Endodermal cell (in vitro differentiated cells): ENCODE results near the gene ZNF785. TPM values are rescaled to one million over a fixed set of nuclear protein-coding genes. Genes with fewer than 3 reads are reported as not detected.

Experiments
- DNase-seq: peaks from one replicate; pipeline ENCODE4 v3.0.0-alpha.2; 2017
- H3K27ac ChIP-seq: 2 replicates; pipeline ENCODE4 v1.5.1; 2013; ENCODE audit warnings: mild to moderate bottlenecking, low read depth, low read length, moderate library complexity
- H3K27me3 ChIP-seq: 2 replicates; pipeline ENCODE4 v1.6.1; 2013; ENCODE audit warnings: mild to moderate bottlenecking, low read length, moderate library complexity; ENCODE audit not compliant: insufficient read depth, control insufficient read depth, poor library complexity, severe bottlenecking
- H3K36me3 ChIP-seq: 2 replicates; pipeline ENCODE4 v1.7.0; 2013; ENCODE audit warnings: mild to moderate bottlenecking, low read length, moderate library complexity; ENCODE audit not compliant: control insufficient read depth, insufficient read depth
- H3K4me1 ChIP-seq: one replicate; pipeline ENCODE4 v1.7.0; 2013; ENCODE audit warnings: low read length; ENCODE audit not compliant: control insufficient read depth, insufficient read depth
- H3K4me3 ChIP-seq: 2 replicates; pipeline ENCODE4 v1.5.1; 2013; ENCODE audit warnings: mild to moderate bottlenecking, low read length, moderate library complexity
- H3K9ac ChIP-seq: 2 replicates; pipeline ENCODE4 v1.6.1; 2013; ENCODE audit warnings: mild to moderate bottlenecking, low read length, moderate library complexity; ENCODE audit not compliant: poor library complexity, severe bottlenecking; ENCODE audit errors: extremely low read depth
- H3K9me3 ChIP-seq: 2 replicates; pipeline ENCODE4 v1.6.1; 2013; ENCODE audit warnings: mild to moderate bottlenecking, low read length, moderate library complexity; ENCODE audit not compliant: control insufficient read depth
- H3K27ac Mint-ChIP-seq: 2 replicates; pipeline ENCODE4 v1.8.0; 2020; ENCODE audit warnings: mixed read lengths
- H3K27me3 Mint-ChIP-seq: 2 replicates; pipeline ENCODE4 v1.8.0; 2021; ENCODE audit warnings: mild to moderate bottlenecking, mixed read lengths; ENCODE audit not compliant: insufficient read depth
- H3K36me3 Mint-ChIP-seq: 2 replicates; pipeline ENCODE4 v1.8.0; 2020; ENCODE audit warnings: low read depth, mixed read lengths
- H3K4me1 Mint-ChIP-seq: 2 replicates; pipeline ENCODE4 v1.8.0; 2020; ENCODE audit warnings: mixed read lengths
- H3K4me3 Mint-ChIP-seq: 2 replicates; pipeline ENCODE4 v1.8.0; 2020; ENCODE audit warnings: mild to moderate bottlenecking, moderate library complexity, mixed read lengths
- H3K9me3 Mint-ChIP-seq: 2 replicates; pipeline ENCODE4 v1.8.0; 2020; ENCODE audit warnings: mild to moderate bottlenecking, mixed read lengths
- CTCF ChIP-seq: fragments of 200-600 bp; sonication (generic); conservative IDR thresholded peaks from 2 replicates; pipeline ENCODE4 v1.5.0; 2021; ENCODE audit warnings: antibody characterized with exemption, mild to moderate bottlenecking
- WGBS, 2 experiments: methylation state at CpG; one replicate each; pipeline versions ENCODE4 v1.1.5 to v1.1.7; 2013; ENCODE audit warnings: missing lambda C conversion rate in 2 of 2, mixed read lengths in 1 of 2; ENCODE audit not compliant: insufficient coverage in 1 of 2, insufficient read length in 1 of 2; 5-methylcytosine and 5-hydroxymethylcytosine counted together
- total RNA-seq, 2 donors: library from RNA; stranded (reverse); fragmentation: NEBNext Ultra II Directional in 1 of 2; extraction: Animal tissue kit (Norgen Biotek cat#: 25700) in 1 of 2; gene quantifications; 2 replicates in 1 of 2; 3 replicates in 1 of 2; pipeline ENCODE4 v1.2.1, GENCODE V29; 2021

Gene ZNF785
- total RNA-seq, 2 donors from 2014 or later: 22.5 to 24.0 TPM

- Histone ChIP-seq H3K36me3 (no peaks in the 10 kb centered on the region), H3K9me3 (no peaks in the 10 kb centered on the region), H3K4me1 (no peaks in the 10 kb centered on the region), H3K4me3 (no peak overlapping the region), H3K27ac (no peak overlapping the region), H3K27me3 (peaks cover 22% of the 10 kb centered on the region), H3K9ac (no peak overlapping the region)
- no peak for TF ChIP-seq CTCF
- Mint-ChIP-seq H3K4me3 (no peak overlapping the region), H3K36me3 (no peaks in the 10 kb centered on the region), H3K27me3 (peaks cover 44% of the 10 kb centered on the region), H3K4me1 (no peaks in the 10 kb centered on the region), H3K27ac (no peak overlapping the region), H3K9me3 (peaks cover 10% of the 10 kb centered on the region)
- whole genome bisulfite sequencing, 2 experiments: 89 to 95% methylated on average over 5 of the region's 5 CpGs
- DNase-seq: no peak
These were observed 34.1 kb upstream of the ZNF785 start for GRCh38 chr16:30619638-30620037.

GRCh38 chr16:30619202-30619601 is 33.7 kb upstream of the ZNF785 start:
- Histone ChIP-seq H3K4me1 (no peaks in the 10 kb centered on the region), H3K9me3 (no peaks in the 10 kb centered on the region), H3K27me3 (peaks cover 22% of the 10 kb centered on the region), H3K4me3 (no peak overlapping the region), H3K27ac (no peak overlapping the region), H3K36me3 (no peaks in the 10 kb centered on the region), H3K9ac (no peak overlapping the region)
- no peaks in the 10 kb centered on the region for H3K4me1 Mint-ChIP-seq
- H3K27me3 Mint-ChIP-seq: peaks cover 40% of the 10 kb centered on the region
- 93 to 100% methylated on average over 3 to 4 of the region's 4 CpGs for WGBS, 2 experiments
- no peak for TF ChIP-seq CTCF
- no peak overlapping the region for H3K27ac Mint-ChIP-seq
- H3K9me3 Mint-ChIP-seq: peaks cover 9% of the 10 kb centered on the region
- H3K4me3 Mint-ChIP-seq: no peak overlapping the region
- no peak for DNase-seq
- H3K36me3 Mint-ChIP-seq: no peaks in the 10 kb centered on the region

- Mint-ChIP-seq H3K4me1 (peaks cover 1% of the 10 kb centered on the region), H3K4me3 (no peak overlapping the region), H3K9me3 (peaks cover 5% of the 10 kb centered on the region), H3K27me3 (peaks cover 15% of the 10 kb centered on the region), H3K27ac (no peak overlapping the region), H3K36me3 (no peaks in the 10 kb centered on the region)
- Histone ChIP-seq H3K9me3 (no peaks in the 10 kb centered on the region), H3K4me3 (no peak overlapping the region), H3K27ac (no peak overlapping the region), H3K27me3 (peaks cover 9% of the 10 kb centered on the region), H3K4me1 (no peaks in the 10 kb centered on the region), H3K9ac (no peak overlapping the region), H3K36me3 (no peaks in the 10 kb centered on the region)
- peak; percentile 92 for TF ChIP-seq CTCF
- 54 to 65% methylated on average over 11 to 12 of the region's 12 CpGs for WGBS, 2 experiments
- peak; percentile 96 for DNase-seq
These were observed 30.0 kb upstream of the ZNF785 start for GRCh38 chr16:30615358-30616091.
